NT2/D1 (cell line): Measurements from ENCODE around the gene HCRTR1.

Source experiments
- YY1 ChIP-seq: IDR thresholded peaks from 2 replicates; pipeline ENCODE4 v1.6.1; 2011; ENCODE audit not compliant: insufficient read length, insufficient read depth
- ZNF274 ChIP-seq: IDR thresholded peaks from 2 replicates; pipeline ENCODE4 v1.6.1; 2011; ENCODE audit warnings: mild to moderate bottlenecking, low read depth, low read length

- TF ChIP-seq YY1 (no peak), ZNF274 (no peak)
These were observed 45.9 kb upstream of the HCRTR1 start for GRCh38 chr1:31571340-31572295.
